ENCODE measurements around the gene ZNF700.
A peak's percentile ranks its signal among the peaks of the same experiment; 100 is the strongest.
"Not testable (repeated sequence)": the region's sequence is repeated elsewhere in the genome, so short reads cannot be mapped to it uniquely, and the experiment has no call there.

The ZNF700 gene

GRCh38 chr19:11941361-11941887 lies 16.5 kb downstream of the ZNF700 start:
- not testable (repeated sequence) for DNase-seq

DNA sequence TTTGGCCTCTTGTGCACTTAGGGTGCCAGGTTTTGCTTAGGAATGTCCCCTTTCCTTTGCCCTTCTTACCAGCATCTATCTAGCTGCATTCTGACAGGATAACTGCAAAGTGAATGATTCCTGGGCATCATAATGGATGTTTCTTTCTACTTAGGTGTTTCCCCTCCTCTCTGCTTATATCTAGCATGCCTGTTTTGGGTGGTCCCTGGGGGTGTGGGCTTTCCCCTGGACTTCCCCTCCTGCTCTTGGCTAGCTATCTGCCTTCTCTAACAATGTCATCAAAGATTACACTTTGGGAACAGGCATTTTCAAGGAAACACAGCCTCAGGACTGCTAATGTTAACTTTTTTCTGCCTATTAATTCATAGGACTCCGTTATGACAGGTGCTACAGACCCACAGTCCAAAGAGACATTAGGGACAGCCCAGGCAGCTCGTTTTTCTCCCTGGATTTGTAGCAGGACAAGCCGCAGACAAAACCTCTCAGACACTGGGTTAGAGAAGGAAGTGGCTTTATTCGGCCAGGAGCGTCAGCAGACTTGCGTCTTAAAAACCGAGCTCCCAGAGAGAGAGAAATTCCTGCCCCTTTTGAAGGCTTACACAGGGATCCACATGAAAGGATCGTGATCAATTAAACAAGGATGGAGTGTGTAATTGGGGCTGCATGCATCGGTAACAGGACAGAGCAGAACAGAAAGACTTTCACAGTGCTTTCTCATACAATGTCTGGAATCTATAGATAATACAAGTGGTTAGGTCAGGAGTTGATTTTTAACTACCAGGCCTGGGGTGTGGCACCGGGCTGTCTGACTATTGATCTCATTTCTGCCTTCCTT lies 17.3 kb downstream of the ZNF700 start:
- DNase-seq: no peak

DNA sequence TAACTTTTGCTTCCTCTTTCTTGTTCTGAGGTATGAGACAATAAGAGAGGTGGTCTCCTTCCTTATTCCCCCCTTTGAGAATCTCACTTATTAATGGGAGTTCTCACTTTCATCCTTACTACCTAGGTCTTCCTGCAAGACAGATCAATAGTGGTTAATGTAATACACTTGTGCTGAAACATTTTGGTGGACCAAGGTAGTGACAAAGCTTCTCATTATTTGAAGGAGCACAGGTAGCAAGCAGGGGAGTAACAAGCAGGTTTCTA lies 17.9 kb downstream of the ZNF700 start:
- no peak for DNase-seq

DNA sequence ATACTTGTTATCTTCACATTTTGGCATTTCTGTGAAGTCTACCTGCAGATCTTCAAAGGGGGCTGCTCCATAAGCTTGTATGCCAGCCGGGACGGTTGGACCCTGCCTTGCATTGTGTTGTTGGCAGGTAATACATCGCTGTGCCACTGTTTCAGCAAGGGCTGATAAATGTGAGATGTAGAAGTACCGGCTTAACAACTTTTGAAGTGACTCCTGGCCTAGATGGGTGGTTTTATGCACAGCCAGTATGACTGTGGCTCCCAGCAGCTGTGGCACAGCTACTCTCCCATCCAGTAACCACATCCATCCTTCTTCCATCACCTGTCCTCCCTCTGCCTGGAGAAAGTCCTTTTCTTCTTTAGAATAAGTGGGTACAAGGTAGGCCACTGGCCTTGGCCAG lies 19.7 kb downstream of the ZNF700 start:
- DNase-seq: no peak

GRCh38 chr19:11948646-11949045 lies 23.7 kb downstream of the ZNF700 start:
- no peak for DNase-seq

GRCh38 chr19:11949201-11949600 lies 24.3 kb downstream of the ZNF700 start:
- DNase-seq: no peak

GRCh38 chr19:11949614-11950080 lies 24.7 kb downstream of the ZNF700 start:
- DNase-seq: not testable (repeated sequence)

GRCh38 chr19:11950312-11950711 lies 25.4 kb downstream of the ZNF700 start:
- DNase-seq: no peak

DNA sequence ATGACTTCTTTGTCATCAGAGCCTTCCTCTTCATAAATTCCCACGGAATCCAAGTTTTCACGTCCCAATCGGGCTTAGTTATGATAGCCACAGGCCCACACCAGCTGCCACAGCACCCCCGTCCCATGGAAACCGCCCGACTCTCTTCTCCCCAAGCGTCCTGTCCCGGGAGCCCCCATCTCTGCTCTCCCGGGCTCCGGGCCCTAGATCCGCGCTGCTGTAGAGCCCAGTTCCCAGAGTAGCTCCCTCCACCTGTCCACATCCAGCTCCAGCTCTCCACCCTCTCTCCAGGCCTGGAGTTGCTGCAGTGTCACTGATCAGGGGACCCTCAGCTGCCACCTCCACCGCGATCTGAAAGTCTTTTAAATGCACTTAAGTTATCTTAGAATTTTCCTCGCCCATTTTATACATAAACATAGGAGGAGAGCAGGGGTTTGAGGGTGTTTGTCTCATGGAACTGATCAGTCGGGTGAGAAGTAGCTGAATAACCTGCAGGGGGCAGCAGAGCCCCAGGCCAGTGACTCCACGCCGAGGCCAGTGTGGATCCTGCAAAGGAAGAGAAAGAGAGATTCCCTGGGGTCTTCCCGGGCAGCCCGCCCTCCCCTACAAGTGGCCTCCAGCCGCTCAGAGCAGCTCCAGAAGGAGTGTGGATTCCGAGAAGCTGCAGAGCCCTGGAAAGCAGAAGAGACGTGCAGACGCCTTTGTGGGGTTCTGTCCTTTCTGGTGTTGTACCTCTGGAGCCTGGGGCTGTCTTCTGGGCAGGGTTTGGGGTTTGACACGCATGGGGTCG lies 38.9 kb downstream of the ZNF700 start:
- peak; percentile 70 to 73 for DNase-seq

- DNase-seq: no peak
Measured at GRCh38 chr19:11964496-11964857, 39.6 kb downstream of the ZNF700 start.

DNA sequence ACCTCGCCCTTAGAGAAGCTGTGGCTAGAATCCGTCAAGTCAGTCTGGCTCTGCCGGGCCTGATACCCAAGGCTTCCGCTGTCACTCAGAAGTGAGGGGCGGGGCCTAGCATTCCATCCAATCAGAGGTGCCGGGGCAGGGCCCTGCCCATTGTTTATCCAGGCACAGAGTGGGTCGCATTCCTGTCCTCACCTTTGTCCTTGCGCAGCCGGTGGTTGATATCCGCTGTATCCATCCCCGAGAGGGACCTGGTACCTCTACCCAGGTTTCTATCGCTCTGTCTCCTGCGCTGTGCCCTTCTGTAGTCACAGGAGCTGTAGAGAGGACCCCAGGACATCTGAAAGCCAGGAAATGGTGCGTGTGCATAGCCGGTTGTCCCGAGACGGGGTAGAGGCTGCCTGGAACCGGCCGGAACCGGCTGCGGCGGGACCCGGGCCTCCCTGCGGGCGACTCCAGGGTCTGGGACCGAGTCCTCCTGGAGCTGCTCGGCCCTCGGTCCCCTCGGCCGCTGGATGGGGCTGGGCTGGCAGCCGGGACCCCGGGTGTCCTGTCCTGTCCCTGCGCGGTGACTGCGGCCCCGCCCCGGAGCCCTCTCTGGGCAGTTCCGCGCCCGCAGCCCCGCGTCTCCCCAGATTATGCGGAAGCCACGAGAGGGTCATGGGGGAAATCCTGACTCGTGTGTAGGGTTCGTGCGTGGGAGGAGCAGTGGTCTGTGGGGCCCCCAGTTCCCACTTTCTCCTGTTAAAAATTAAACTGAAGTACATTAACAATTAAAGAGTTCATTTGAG lies 40.1 kb downstream of the ZNF700 start, which contains the start of gene ZNF763:
ZNF763 (plus strand) TSS at position 183 of the 788 bp plus-strand sequence; CDS start at position 352, 169 bp downstream.
- peak; percentile 82 to 85 for DNase-seq

DNA sequence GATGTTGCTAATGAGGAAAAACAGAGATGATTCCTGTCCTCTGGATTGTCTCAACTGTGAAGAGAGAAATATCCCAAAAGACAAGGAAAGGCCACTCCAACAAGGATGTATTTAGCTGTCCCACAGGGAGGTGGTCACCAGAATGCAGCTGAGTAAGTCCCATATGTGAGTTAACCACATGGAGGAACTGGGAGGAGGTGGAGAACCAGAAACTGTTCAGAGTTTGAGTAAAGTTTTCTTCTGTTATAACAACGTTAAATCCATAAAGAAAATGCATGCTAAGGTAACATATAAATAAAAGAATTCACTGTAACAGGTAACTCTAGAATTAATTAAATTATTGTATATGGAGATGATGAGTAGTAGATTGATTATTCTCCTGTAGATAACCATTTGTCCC lies 45.3 kb downstream of the ZNF700 start:
- no peak for DNase-seq

DNA sequence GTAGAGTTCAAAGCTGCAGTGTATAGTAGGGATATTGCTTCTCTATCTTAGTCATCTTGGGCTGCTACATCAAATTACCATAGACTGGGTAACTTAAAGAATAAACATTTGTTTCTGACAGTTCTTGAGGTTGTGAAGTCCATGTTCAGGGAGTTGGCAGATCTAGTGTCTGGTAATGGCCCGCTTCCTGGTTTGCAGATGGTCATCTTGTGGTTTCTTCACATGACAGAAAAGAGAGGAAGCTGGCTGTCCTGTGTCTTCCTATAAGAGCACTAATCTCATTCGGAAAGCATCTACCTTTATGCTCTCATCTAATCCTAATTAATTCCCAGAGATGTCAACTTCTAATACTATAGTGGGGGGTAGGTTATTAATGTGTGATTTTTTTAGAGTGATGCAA lies 46.1 kb downstream of the ZNF700 start:
- no peak for DNase-seq

- DNase-seq: no peak
Measured at GRCh38 chr19:11973019-11973810, 48.3 kb downstream of the ZNF700 start.

DNA sequence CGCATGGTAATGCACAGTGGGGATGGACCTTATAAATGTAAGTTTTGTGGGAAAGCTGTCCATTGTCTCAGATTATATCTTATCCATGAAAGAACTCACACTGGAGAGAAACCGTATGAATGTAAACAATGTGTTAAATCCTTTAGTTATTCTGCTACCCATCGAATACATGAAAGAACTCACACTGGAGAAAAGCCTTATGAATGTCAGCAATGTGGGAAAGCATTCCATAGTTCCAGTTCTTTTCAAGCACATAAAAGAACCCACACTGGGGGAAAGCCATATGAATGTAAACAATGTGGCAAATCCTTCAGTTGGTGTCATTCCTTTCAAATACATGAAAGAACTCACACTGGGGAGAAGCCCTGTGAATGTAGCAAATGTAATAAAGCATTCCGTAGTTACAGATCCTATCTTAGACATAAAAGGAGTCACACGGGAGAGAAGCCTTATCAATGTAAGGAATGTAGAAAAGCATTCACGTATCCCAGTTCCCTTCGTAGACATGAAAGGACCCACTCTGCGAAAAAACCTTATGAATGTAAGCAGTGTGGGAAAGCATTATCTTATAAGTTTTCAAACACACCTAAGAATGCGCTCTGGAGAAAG lies 53.7 kb downstream of the ZNF700 start:
- no peak for DNase-seq

GRCh38 chr19:11979527-11979926 lies 54.6 kb downstream of the ZNF700 start:
- no peak for DNase-seq

DNA sequence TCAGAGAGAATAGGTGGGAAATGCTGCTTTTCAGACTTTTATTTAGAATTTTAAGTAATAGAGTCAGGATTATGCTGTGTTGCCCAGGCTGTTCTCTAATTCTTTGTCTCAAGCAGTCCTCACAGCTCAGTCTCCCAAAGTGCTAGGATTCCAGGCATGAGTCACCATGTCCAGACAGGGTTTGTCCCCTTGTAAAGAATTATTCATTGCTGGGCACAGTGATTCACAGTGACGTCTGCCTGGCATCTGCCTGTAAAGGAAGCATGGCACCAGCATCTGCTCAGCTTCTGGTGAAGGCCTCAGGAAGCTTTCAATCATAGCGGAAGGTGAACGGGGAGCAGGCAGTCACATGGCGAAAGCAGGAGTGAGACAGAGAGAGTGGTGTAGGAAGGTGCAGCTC lies 57.6 kb downstream of the ZNF700 start:
- no peak for DNase-seq

GRCh38 chr19:11984986-11985385 lies 60.1 kb downstream of the ZNF700 start:
- no peak for DNase-seq

GRCh38 chr19:11986754-11987153 lies 61.8 kb downstream of the ZNF700 start:
- DNase-seq: no peak

DNA sequence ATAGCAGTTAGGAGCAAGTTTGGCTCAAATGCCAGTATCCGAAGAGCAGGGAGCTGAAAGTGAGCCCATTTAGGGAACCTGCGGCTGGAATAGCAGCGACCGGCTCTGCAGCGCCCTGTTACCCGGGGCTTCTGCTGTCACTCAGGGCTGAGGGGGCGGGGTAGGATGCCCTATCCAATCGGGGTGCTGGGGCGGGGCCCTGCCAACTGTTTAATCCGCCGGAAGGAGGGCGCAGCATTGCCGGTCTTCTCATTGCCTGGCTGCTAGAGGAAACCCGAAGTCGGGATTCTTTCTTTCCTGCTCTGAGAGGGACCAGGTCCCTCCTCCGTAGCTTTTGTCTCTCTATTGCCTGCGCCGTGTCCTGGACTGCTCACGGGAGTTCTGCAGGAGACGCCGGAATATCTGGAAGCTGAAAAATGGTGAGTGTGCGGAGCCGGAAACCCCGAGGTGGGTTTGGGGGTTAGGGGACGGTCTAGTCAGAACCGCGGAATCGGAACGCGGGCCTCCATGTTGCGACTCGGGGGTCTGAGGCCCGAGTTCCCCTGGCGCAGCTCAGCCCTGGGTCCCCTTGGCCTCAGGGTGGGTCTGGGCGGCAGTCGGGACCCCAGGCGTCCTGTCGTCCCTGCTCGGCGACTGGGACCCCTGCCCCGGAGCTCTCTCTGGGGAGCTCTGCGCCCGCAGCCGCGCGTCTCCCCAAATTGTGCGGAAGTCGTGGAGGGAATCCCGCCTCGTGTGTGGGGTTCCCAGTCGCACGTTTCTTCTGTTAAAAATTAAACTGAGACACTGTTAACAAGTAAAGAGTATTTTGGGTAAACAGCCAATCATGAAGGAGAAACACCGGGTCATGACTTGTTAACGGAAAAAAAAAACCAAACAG lies 62.7 kb downstream of the ZNF700 start:
- peak; percentile 91 to 94 for DNase-seq

DNA sequence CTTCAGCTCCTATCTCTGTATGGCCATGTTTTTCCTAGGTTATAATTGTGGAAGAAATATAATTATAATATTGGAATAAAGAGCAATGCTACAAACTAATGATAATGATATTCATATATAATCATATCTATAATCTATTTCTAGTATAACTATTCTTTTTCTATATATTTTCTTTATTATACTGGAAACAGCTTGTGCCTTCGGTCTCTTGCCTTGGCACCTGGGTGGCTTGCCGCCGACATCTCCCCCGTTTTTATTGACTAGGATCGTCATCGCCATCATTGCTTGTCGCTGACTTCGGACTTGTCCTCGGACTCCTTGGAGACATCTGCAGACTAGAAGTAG lies 64.2 kb downstream of the ZNF700 start:
- DNase-seq: no peak

Measured in activated CD4-positive, alpha-beta T cell treated with anti-CD3 and anti-CD28 coated beads for 4 hours (primary cell).